Activated CD8-positive, alpha-beta memory T cell treated with anti-CD3 and anti-CD28 coated beads, Interleukin-2, amount 50 U/mL, for 24 hours (primary cell): ENCODE data around the gene IQUB.
"Not testable (repeated sequence)": the region's sequence is repeated elsewhere in the genome, so short reads cannot be mapped to it uniquely, and the experiment has no call there.

Source experiments
- DNase-seq: peaks from one replicate; pipeline ENCODE4 v3.0.0-alpha.2; 2020; ENCODE audit errors: extremely low read depth

The IQUB gene

DNA sequence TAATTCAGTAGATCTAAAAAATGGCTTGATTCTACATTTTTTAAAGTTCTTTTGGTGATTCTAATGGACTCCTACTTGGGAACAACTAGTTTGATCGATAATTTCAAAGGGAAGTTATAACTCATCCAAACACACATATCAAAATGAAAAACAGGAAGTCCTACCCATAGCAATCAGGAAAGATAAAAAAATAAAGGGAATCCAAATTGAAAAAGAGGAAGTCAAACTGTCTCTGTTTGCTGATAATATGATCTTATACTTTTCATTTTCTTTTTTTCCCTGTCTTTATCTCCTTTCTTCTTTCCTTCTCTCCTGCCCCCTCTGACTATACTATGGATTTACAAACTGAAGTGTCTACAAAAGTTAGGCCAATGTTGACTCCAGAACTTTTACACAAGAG, 118.8 kb downstream of the IQUB start:
- no peak for DNase-seq

- DNase-seq, result no peak
These were observed 124.0 kb downstream of the IQUB start for GRCh38 chr7:123410273-123410904.

DNA sequence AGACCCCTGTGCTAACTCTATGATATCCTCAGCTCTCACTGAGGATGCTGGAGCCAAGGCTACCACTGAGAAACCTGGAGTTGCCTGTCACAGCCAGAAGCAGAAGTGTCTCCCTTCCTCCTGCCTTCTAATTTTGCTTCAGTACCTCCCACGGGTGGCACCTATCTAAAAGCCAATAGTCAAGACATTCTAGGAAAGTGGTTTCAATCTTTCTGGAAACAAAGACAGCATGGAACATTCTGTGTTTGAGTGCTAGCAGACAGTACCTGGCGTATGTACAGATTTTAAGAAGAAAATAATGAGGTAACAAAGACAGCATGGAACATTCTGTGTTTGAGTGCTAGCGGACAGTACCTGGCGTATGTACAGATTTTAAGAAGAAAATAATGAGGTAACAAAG, 126.4 kb downstream of the IQUB start:
- not testable (repeated sequence) for DNase-seq
